ENCODE data around the gene NAT8. TPM values are rescaled to one million over a fixed set of nuclear protein-coding genes. Genes with fewer than 3 reads are reported as not detected.
"Not testable (repeated sequence)": the region's sequence is repeated elsewhere in the genome, so short reads cannot be mapped to it uniquely, and the experiment has no call there.

NAT8 gene
- total and polyA plus RNA-seq, 2 of the 8 experiments (the other 6 are each of a cell fraction or from before 2014, with no cell fraction given), result not detected

GRCh38 chr2:73638429-73638828 lies 3.8 kb downstream of the NAT8 start:
- Histone ChIP-seq H3K18ac (ENCODE audit: extremely low read depth, low read length) (no peak overlapping the region), H2BK20ac (ENCODE audit: low read length) (no peak overlapping the region), H3K4me3 (ENCODE audit: extremely low read depth in 1 of 4, insufficient read depth in 2 of 4, low read depth in 3 of 4, low read length in 4 of 4) (no peak overlapping the region), H3K4me1 (replicated peaks in 1 of 4; ENCODE audit: control insufficient read depth in 3 of 4, insufficient read depth in 4 of 4, low read length in 3 of 4) (no peaks in the 10 kb centered on the region), H3K23ac (ENCODE audit: insufficient read length) (no peak overlapping the region), H3K9me3 (ENCODE audit: insufficient read depth in 2 of 2, low read depth in 1 of 2, low read length in 1 of 2) (peaks cover 34 to 43% of the 10 kb centered on the region in 2 experiments), H3K14ac (ENCODE audit: insufficient read length) (no peak overlapping the region), H3K56ac (replicated peaks; ENCODE audit: insufficient read length, low read depth, low read length) (no peak overlapping the region), H3K4me2 (ENCODE audit: insufficient read depth in 1 of 2, low read depth in 2 of 2, low read length in 2 of 2) (no peak overlapping the region), H4K91ac (replicated peaks; ENCODE audit: insufficient read length, low read length) (no peak overlapping the region), H2BK12ac (ENCODE audit: low read depth, low read length) (no peak overlapping the region), H2BK5ac (ENCODE audit: low read depth, low read length) (no peak overlapping the region), H3K79me1 (ENCODE audit: low read depth, low read length) (no peaks in the 10 kb centered on the region), H3K23me2 (ENCODE audit: low read depth, low read length) (no peaks in the 10 kb centered on the region), H3K9ac (replicated peaks in 1 of 4; ENCODE audit: extremely low read depth in 1 of 4, low read depth in 3 of 4, low read length in 3 of 4) (no peak overlapping the region), H3K4ac (replicated peaks; ENCODE audit: insufficient read length, low read depth, low read length) (no peak overlapping the region), H4K8ac (ENCODE audit: extremely low read depth, insufficient read depth, low read length) (no peak overlapping the region), H3K36me3 (ENCODE audit: control insufficient read depth in 2 of 4, insufficient read depth in 4 of 4, low read length in 3 of 4) (no peaks in the 10 kb centered on the region), H4K5ac (ENCODE audit: insufficient read length, low read depth, low read length) (no peak overlapping the region), H2BK15ac (ENCODE audit: low read length) (no peak overlapping the region), H4K20me1 (replicated peaks in 1 of 2; ENCODE audit: control insufficient read depth in 1 of 2, insufficient read depth in 2 of 2, low read length in 2 of 2) (no peaks in the 10 kb centered on the region), H2AK5ac (ENCODE audit: low read depth, low read length) (no peak overlapping the region), H3K79me2 (ENCODE audit: control insufficient read depth in 1 of 2, insufficient read depth in 2 of 2, low read length in 2 of 2) (no peaks in the 10 kb centered on the region), H2AFZ (ENCODE audit: low read length) (no peak overlapping the region), H3K27ac (ENCODE audit: low read depth, low read length) (no peak overlapping the region), H2BK120ac (replicated peaks; ENCODE audit: low read depth, low read length) (no peak overlapping the region), H3K27me3 (replicated peaks in 1 of 4; ENCODE audit: control insufficient read depth in 3 of 4, extremely low read depth in 1 of 4, insufficient read depth in 3 of 4, low read length in 3 of 4) (no peaks in the 10 kb centered on the region)
- no peak for FAIRE-seq
- no peak for TF ChIP-seq HDAC6 (IDR thresholded peaks at IDR 0.05; ENCODE audit: low read depth, low read length)
- no peak for TF ChIP-seq SUZ12 (IDR thresholded peaks at IDR 0.05; ENCODE audit: low read length)
- TF ChIP-seq MAFK (IDR thresholded peaks at IDR 0.05; ENCODE audit: low read depth, low read length), result no peak
- CTCF ChIA-PET (ENCODE audit: partially characterized antibody), result interaction anchor here (1.7 kb wide), 1 partner anchor 16 kb away, joined by 3 read pairs; no protein-coding TSS in a partner anchor
- POLR2A ChIA-PET (ENCODE audit: partially characterized antibody), result no interaction called here
- WGBS, 2 experiments (ENCODE audit: extremely low coverage in 1 of 2, insufficient coverage in 1 of 2, insufficient read length in 1 of 2, insufficient replicate concordance in 2 of 2, low coverage in 1 of 2, low lambda C conversion rate in 2 of 2, missing lambda C conversion rate in 1 of 2), result 100% methylated on average over 1 of the region's 1 CpG; no CpG with 5 or more reads in 1 of the 2 experiments
- no peak for DNase-seq (ENCODE audit: low read depth in 1 of 2, low spot score in 2 of 2)

GRCh38 chr2:73636977-73637376 lies 5.2 kb downstream of the NAT8 start:
- H3K9ac ChIP-seq (replicated peaks in 1 of 4; ENCODE audit: extremely low read depth in 1 of 4, low read depth in 3 of 4, low read length in 3 of 4); H3K4me1 ChIP-seq (replicated peaks in 1 of 4; ENCODE audit: control insufficient read depth in 3 of 4, insufficient read depth in 4 of 4, low read length in 3 of 4); H3K14ac ChIP-seq (ENCODE audit: insufficient read length); H2BK120ac ChIP-seq (replicated peaks; ENCODE audit: low read depth, low read length); POLR2A ChIA-PET (ENCODE audit: partially characterized antibody); H3K56ac ChIP-seq (replicated peaks; ENCODE audit: insufficient read length, low read depth, low read length); FAIRE-seq; H3K18ac ChIP-seq (ENCODE audit: extremely low read depth, low read length); H2BK15ac ChIP-seq (ENCODE audit: low read length); H2BK12ac ChIP-seq (ENCODE audit: low read depth, low read length); DNase-seq (ENCODE audit: low read depth in 1 of 2, low spot score in 2 of 2); H3K27me3 ChIP-seq (replicated peaks in 1 of 4; ENCODE audit: control insufficient read depth in 3 of 4, extremely low read depth in 1 of 4, insufficient read depth in 3 of 4, low read length in 3 of 4); H3K4ac ChIP-seq (replicated peaks; ENCODE audit: insufficient read length, low read depth, low read length); H2AK5ac ChIP-seq (ENCODE audit: low read depth, low read length); H3K79me1 ChIP-seq (ENCODE audit: low read depth, low read length); H3K4me2 ChIP-seq (ENCODE audit: insufficient read depth in 1 of 2, low read depth in 2 of 2, low read length in 2 of 2); H4K8ac ChIP-seq (ENCODE audit: extremely low read depth, insufficient read depth, low read length); H3K79me2 ChIP-seq (ENCODE audit: control insufficient read depth in 1 of 2, insufficient read depth in 2 of 2, low read length in 2 of 2); H3K23me2 ChIP-seq (ENCODE audit: low read depth, low read length); H3K23ac ChIP-seq (ENCODE audit: insufficient read length); H2AFZ ChIP-seq (ENCODE audit: low read length); H2BK5ac ChIP-seq (ENCODE audit: low read depth, low read length); H3K27ac ChIP-seq (ENCODE audit: low read depth, low read length); H4K91ac ChIP-seq (replicated peaks; ENCODE audit: insufficient read length, low read length); H3K36me3 ChIP-seq (ENCODE audit: control insufficient read depth in 2 of 4, insufficient read depth in 4 of 4, low read length in 3 of 4); H4K20me1 ChIP-seq (replicated peaks in 1 of 2; ENCODE audit: control insufficient read depth in 1 of 2, insufficient read depth in 2 of 2, low read length in 2 of 2); H3K4me3 ChIP-seq (ENCODE audit: extremely low read depth in 1 of 4, insufficient read depth in 2 of 4, low read depth in 3 of 4, low read length in 4 of 4); H2BK20ac ChIP-seq (ENCODE audit: low read length); H4K5ac ChIP-seq (ENCODE audit: insufficient read length, low read depth, low read length): not testable (repeated sequence)
- CTCF ChIA-PET (ENCODE audit: partially characterized antibody), result interaction anchor here (0.6 to 1.4 kb wide), 2 partner anchors 17 to 624 kb away, joined by 3 to 6 read pairs; no protein-coding TSS in a partner anchor
- H3K9me3 ChIP-seq (ENCODE audit: insufficient read depth in 2 of 2, low read depth in 1 of 2, low read length in 1 of 2), result peaks cover 34 to 43% of the 10 kb centered on the region in 2 experiments
